Measurements from ENCODE around the gene SLC22A12.

Gene SLC22A12

GRCh38 chr11:64650923-64651523 lies 60.0 kb downstream of the SLC22A12 start:
- peak; percentile 62 for DNase-seq (ENCODE audit: low spot score)

All from HuH-7.5 (cell line).